GM18526 (cell line): Measurements from ENCODE around the gene KRT33A.

Experiments used
- POLR2A ChIP-seq: IDR thresholded peaks from 3 replicates; pipeline ENCODE4 v1.6.1; 2011; ENCODE audit not compliant: insufficient read length; ENCODE audit errors: extremely low read depth

Gene KRT33A

GRCh38 chr17:41339571-41340172 lies 11.0 kb downstream of the KRT33A start:
- no peak for TF ChIP-seq POLR2A

DNA sequence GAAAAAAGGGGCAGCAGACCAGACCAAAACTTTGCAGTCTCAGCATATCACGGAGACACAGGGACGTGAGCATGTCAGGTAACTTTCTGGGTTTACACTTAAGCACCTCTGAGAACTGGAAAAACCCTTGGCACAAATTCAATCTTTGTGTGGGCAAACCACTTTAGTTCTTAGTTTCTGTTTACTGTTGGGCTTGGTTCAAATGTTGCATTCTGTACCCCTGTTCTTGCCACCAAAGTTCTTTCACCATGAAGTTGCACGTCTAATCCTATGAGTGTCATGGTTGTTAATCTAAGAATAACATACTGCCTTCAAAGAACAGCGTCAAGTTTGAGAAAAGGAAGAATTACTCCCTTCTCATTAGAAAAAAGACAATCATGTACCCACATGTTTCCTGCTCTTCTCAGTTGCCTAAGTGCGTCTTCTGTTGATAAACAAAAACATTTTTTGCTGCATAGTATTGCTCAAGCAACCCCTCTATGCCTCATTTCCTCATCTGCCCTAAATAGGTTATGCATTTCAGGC lies 11.6 kb downstream of the KRT33A start:
- no peak for TF ChIP-seq POLR2A

- no peak for TF ChIP-seq POLR2A
These were observed 14.9 kb downstream of the KRT33A start for GRCh38 chr17:41335747-41336146.

DNA sequence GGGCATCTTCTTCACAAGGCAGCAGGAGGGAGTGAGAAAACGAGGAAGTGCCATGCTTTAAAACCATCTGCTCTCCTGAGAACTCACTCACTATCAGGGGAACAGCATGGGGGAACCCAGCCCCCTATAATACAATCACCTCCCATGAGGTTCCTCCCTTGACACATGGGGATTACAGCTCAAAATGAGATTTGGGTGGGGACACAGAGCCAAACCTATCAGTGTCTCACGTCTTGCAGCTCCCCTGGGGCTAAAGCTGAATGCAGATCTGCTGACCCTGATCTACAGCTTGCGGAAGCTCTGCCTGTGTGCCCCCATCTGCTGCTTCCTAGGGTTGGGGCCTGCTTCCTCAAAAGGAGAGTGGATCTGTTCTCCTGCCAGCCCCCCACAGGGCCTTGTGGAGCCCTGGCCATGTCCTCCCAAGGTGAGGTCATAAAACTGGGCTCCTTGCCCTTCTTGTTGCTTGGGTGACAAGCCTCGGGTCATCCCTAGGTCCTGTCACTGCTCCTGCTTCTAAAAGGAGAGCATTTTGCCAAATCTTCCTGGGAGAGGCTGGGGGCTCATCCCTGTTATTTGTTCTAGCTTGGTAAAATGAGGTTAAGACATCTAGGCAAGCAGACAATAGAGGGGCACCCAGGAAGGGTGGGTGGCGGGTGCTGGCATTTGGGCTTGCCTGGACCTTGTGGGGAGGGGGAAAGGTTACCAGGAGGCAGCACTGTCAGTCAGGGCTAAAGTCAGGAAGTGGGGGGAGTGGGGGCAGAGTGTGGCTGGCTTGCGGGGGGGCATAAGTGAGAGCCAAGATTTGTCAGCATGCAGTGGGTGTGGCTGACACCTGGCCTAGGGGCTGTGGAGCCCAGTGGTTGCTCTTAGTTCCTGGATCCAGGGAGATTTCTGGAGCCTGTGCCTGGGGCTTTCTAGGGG lies 16.0 kb downstream of the KRT33A start:
- TF ChIP-seq POLR2A = no peak

- no peak for TF ChIP-seq POLR2A
These were observed 16.8 kb downstream of the KRT33A start for GRCh38 chr17:41333836-41334235.

- no peak for TF ChIP-seq POLR2A
These were observed 17.5 kb downstream of the KRT33A start for GRCh38 chr17:41333098-41333497.

DNA sequence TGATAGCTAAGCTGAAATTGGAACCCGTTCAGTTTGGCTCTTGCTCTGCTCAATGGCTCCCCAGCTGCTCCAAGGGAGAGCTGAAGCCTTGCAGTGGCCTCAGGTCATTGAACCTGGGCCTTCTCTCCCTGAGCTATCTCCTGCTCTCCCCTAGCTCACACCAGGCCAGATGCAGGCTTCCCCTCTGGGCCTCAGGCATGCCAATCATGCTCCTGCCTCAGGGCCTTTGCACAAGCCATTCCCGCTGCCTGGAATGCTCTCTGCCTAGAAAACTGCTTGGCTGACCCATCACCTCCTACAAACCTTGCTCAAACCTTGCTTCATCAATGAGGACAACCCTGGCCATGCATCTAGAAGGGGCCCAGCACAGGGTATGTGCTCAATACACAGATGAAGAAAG lies 18.4 kb downstream of the KRT33A start:
- TF ChIP-seq POLR2A = no peak

DNA sequence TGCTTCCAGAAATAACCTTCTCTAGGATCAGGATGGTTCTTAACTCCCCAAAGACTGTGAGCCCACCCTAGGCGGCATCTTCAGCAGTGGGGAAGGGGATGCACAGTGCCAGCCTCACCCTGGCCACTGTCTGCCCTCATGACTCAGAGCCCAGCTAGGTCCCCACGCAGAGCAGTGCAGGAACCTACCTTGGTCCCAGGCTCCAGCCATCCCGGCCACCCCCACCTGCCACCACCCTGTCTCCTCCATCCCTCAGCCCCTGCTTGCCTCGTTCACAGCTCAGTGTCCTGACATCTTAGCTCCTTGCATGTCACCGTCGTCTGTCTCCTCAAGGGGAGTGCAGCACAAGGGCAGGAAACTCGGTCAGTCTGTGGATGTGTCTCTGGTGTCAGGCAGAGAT lies 19.0 kb downstream of the KRT33A start:
- TF ChIP-seq POLR2A = no peak

DNA sequence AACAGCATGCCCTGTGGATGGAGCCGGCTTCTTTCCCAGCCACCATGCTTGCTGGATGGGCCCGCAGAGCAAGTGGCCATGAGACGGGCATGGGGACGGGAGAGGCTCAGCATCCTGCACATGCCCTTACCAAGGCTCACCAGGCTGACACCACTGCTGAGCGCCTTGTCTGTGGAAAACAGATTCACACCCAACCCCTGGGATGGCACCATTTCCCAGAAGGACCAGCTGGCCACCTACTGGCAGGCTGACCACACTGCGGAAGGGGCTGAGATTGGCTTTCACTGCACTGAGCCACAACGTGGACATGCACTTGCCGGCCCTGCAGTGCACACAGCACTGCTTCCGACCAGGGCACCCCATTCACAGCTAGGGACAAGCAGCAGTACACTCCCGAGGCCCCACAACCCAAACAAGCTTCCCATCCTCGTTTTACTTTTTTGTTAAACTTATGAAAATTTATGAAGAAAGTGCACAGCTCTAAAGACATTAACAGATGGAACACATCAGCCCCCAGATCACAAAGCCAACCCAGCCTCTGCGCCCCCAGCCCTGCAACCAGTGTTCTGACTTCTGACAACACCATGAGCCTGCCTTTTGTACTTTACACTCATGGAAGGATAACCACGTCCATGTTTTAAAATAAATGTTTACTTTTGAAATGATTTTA lies 21.2 kb downstream of the KRT33A start:
- no peak for TF ChIP-seq POLR2A

DNA sequence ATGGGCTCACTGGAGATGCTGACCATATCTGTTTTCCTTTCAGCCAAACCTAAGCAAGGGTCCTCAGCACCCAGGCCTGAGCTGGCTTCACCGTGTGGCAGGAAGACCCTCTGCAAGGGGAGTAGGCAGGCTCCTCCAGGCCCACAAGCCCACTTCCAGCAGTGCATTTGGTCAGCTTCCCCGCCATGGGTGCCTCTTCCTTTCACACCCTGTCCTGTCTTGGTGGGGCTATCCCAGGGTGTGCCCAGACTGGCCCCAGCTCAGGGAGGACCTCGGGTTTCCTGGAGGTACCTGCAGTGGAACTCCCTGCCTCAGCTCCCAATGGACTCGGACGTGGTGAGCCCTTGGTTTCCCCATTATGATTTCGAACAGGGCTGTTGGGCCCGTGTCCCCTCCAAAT lies 22.4 kb downstream of the KRT33A start:
- no peak for TF ChIP-seq POLR2A

DNA sequence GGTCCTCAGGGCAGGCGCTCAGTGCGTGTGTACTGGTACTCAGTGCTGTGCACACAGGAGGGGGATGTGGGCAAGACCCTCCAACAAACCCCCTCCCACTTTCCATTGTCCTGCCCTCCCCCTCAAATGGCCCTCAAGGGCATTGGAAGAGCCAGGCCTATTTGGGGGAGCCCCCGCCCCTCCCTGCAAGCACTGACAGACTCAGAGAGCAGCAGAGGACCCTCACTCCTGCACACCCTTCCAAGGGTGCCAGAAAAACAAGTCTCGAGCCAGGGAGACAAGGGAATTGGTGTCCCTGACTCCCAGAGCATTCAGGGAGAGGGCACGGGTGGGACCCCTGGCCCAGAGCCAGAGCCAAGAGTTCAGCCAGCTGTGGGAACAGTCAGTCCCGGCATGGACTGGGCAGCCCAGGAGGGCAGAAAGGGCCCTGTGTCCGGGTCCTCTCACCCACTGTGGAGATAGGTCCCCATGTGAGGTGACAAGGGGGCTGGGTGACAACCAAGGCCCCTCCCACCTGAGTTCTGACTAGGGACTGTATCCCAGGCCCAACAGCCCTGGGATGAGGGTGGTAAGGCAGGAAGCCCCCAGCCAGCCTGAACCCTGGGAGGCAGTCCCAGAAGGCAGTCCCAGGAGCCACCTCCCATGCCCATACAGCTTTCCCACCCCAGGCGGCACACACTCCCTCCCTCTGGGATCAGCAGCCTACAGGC lies 23.1 kb downstream of the KRT33A start:
- TF ChIP-seq POLR2A = no peak

GRCh38 chr17:41326173-41327145 lies 24.2 kb downstream of the KRT33A start:
- no peak for TF ChIP-seq POLR2A

GRCh38 chr17:41325611-41326010 lies 25.0 kb downstream of the KRT33A start:
- no peak for TF ChIP-seq POLR2A

GRCh38 chr17:41325126-41325525 lies 25.5 kb downstream of the KRT33A start:
- TF ChIP-seq POLR2A = no peak
